Measurements from ENCODE around the gene ACVR1B.

ACVR1B gene

DNA sequence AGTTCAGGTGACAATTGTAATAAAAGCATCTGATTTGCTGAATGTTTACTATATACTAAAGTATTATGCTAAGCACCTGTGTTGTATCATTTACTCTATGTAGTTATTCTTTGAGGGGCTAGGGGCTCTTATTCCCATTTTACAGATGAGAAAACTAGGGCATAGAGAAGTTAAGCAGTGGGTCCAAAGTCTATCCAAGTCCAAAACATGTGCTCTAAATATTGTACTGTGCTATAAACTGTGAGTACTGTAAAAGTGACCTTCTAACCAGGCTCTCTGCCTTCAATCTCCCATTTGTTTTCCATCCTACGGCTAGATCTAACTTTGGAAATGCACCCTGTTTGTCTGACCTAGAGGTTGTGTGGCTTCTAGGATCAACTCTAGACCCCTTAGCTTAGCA, 9.0 kb downstream of the ACVR1B start:
- POLR2A ChIA-PET = no interaction called here
- TF ChIP-seq CTCF (IDR thresholded peaks at IDR 0.05; ENCODE audit: insufficient read depth, low read length, missing control alignments) = no peak
- DNase-seq (ENCODE audit: low read depth, low spot score) = no peak
- CTCF ChIA-PET = interaction anchor here (1.4 to 2.7 kb wide), 5 partner anchors 11 to 65 kb away, joined by 3 to 26 read pairs (median 7); no protein-coding TSS in a partner anchor
- H3K4me3 ChIP-seq (ENCODE audit: low read depth, low read length) = no peak overlapping the region

DNA sequence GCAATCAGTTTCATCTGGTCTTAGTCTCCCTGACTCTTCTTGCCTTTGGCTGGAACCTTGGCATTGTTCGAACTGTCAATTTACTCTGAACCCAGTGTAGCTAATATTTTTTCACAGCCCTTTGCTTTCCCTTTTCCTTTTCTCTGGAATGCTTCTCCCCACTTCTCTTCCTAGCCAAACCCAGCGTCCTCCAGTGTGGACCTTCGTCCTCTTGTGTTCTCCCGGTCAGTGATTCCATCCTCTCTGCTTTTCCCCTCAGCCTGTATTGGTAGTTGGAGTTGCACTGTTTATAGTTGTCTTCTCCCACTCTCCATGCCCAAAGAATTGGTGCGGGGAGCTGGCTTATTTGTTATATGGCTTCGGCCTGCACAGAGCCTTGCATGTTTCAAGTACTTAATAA, 9.4 kb downstream of the ACVR1B start:
- no peak for TF ChIP-seq CTCF (IDR thresholded peaks at IDR 0.05; ENCODE audit: insufficient read depth, low read length, missing control alignments)
- DNase-seq (ENCODE audit: low read depth, low spot score) = no peak
- CTCF ChIA-PET = interaction anchor here (1.4 to 2.7 kb wide), 5 partner anchors 11 to 65 kb away, joined by 3 to 26 read pairs (median 7); no protein-coding TSS in a partner anchor
- POLR2A ChIA-PET = no interaction called here
- no peak overlapping the region for H3K4me3 ChIP-seq (ENCODE audit: low read depth, low read length)

DNA sequence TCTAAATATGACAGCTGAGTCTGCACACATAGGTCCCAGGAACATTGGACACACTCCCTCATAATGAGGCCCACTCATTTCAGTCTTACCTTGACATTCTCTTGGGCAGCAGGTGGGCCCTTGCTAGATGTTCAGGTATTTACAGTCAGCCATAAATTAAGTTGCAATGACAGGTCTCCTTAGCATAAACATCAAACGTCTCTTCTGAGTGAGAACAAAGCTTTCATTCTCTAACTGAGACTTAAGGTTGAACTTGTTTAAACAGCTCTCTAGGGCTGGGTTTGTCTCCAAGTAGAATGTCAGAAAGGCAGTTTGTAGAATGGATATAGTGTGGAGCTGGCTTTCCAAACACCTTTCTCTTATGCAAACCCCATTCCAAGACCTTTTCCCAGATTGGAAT, 10.3 kb downstream of the ACVR1B start:
- no peak for DNase-seq (ENCODE audit: low read depth, low spot score)
- H3K4me3 ChIP-seq (ENCODE audit: low read depth, low read length) = no peak overlapping the region
- no peak for TF ChIP-seq CTCF (IDR thresholded peaks at IDR 0.05; ENCODE audit: insufficient read depth, low read length, missing control alignments)
- CTCF ChIA-PET = interaction anchor here (0.7 to 2.7 kb wide), 10 partner anchors 10 to 67 kb away, joined by 3 to 26 read pairs (median 4); no protein-coding TSS in a partner anchor
- POLR2A ChIA-PET = no interaction called here

GRCh38 chr12:51962737-51963136, 11.2 kb downstream of the ACVR1B start:
- DNase-seq (ENCODE audit: low read depth, low spot score) = no peak
- no peak overlapping the region for H3K4me3 ChIP-seq (ENCODE audit: low read depth, low read length)
- no peak for TF ChIP-seq CTCF (IDR thresholded peaks at IDR 0.05; ENCODE audit: insufficient read depth, low read length, missing control alignments)
- POLR2A ChIA-PET = no interaction called here
- CTCF ChIA-PET = interaction anchor here (0.6 to 2.7 kb wide), 10 partner anchors 9 to 68 kb away, joined by 3 to 26 read pairs (median 4); no protein-coding TSS in a partner anchor

DNA sequence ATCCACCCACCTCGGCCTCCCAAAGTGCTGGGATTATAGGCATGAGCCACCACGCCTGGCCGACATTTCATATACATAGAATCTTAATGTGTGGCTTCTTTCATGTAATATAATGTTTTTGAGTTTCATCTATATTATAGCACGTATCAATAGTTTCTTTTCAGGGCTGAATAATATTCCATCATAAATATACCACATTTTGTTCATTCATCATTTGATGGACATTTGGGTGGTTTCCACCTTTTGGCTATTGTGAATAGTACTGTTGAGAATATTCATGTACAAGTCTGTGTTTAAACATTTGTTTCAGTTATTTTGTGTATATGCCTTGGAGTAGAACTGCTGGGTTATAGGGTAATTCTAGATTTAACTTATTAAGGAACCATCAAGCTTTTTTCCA, 12.0 kb downstream of the ACVR1B start:
- TF ChIP-seq CTCF (IDR thresholded peaks at IDR 0.05; ENCODE audit: insufficient read depth, low read length, missing control alignments) = no peak
- no peak overlapping the region for H3K4me3 ChIP-seq (ENCODE audit: low read depth, low read length)
- no peak for DNase-seq (ENCODE audit: low read depth, low spot score)
- ChIA-PET POLR2A (no interaction called here), CTCF (interaction anchor here (0.9 kb wide), 1 partner anchor 41 kb away, joined by 5 read pairs; no protein-coding TSS in a partner anchor)

DNA sequence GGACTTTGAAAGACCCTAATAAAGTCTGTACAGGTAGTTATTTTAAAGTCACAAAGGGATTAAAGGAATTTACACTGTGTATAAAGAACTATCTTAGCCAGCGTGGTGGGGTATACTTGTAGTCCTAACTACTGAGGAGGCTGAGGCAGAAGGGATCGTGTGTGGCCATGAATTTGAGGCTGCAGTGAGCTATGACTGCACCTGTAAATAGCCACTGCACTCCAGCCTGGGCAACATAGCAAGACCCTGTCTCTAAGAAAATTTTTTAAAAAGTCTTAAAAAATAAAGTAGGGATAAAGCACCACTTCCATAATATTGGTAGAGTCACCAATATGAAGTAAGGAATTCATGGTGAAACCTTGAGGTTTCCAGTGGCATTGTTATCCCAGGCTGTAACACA, 18.1 kb downstream of the ACVR1B start:
- no peak for DNase-seq (ENCODE audit: low read depth, low spot score)
- ChIA-PET CTCF (interaction anchor here (1.0 to 3.8 kb wide), 5 partner anchors 11 to 98 kb away, joined by 3 to 29 read pairs (median 7); no protein-coding TSS in a partner anchor), POLR2A (no interaction called here)
- no peak for TF ChIP-seq CTCF (IDR thresholded peaks at IDR 0.05; ENCODE audit: insufficient read depth, low read length, missing control alignments)
- H3K4me3 ChIP-seq (ENCODE audit: low read depth, low read length) = no peak overlapping the region

Measured in AG04449 (cell line).